Right forelimb (tissue), 1 donor: ENCODE measurements around the gene TSPAN9.

Experiments used
- DNase-seq: peaks from one replicate; pipeline ENCODE4 v3.0.0-alpha.2; 2018

Gene TSPAN9

DNA sequence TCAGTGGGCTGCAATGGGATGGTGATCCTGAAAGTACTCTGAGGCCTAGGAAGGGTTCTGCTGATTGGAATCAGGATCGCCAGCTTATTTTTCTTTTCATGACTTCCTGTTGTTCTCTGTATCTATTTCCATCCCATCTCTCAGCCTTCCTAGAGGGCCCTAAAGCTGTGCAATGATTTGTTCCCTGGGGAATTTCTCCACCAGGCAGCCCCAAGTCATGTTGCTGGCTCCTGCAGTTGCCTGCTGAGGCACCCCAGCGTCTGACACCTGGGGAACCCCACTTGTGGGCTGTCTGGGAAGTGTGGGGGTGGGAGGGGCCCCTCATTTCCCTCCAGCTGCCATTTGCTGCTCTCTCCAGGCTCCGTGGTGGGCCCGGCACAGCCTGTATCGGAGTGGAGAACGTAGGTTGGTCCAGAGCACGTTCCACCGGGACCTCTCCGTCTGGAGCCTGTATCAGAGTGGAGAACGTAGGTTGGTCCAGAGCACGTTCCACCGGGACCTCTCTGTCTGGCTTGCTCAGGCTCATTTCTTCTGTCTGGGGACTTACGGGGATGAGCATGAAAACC is 138.3 kb downstream of the TSPAN9 start:
- DNase-seq: no peak

DNA sequence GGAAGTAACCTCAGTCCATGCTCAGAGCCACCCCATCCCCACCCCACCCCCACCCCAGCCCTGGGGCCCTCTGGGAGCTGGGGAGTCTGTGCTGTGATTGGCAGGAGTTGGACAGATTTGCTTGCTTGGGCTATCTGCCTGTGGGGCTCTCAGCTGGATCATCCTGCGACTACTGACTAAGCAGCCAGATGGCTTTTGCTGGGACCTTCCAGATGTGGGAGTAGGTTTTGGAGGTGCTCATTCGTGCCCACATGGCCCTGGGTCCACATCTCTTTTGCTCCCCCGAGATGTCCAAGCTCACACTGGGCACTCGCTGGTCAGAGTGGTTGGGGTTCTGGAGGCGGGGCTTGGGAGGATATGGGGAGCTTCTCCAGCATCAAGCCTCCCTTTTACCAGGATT is 138.9 kb downstream of the TSPAN9 start:
- no peak for DNase-seq

DNA sequence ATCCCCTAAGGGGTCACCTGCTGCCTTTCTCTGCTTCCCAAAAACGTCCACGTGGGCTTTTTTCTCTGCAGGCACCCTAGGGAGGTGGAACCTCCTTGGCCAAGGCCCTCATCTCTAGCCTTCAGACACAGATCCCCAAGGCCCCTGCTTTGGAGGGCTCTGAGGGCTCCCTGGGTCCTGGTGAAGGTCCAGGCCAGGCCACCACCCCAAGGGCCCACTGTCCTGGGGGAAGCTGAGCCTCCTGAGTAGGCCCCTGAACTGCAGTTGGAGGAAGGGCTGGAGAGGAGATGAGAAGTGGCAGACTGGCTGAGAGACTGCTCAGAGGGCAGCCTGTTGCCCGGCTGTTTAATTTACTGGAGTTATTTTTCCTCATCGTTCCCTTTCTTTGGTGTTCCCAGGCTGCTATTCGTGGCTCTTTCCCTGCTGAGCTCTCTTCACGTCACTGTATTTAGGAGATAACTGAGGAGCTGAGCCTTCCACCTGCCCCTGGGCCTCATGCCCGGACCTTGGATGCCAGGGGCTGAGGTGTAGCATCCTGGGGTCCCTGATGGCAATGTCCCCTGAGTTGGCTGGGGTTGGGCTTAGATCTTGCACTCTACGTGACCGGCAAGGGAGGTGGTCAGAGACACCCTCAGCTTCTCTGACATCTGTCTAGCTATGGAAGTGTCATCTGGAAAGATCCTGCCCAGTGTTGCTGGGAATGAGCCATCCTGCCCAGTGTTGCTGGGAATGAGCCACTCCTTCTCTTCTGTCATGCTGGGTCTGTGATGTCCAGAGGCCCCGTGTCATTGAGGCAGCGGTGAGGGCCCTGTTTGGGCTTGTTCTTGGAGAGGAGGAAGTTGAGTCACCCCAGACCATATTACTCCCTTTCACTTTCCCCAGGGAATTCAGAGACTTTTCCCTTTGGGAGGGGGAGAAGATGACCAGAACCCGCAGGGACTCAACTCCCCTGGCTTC is 139.8 kb downstream of the TSPAN9 start:
- no peak for DNase-seq

DNA sequence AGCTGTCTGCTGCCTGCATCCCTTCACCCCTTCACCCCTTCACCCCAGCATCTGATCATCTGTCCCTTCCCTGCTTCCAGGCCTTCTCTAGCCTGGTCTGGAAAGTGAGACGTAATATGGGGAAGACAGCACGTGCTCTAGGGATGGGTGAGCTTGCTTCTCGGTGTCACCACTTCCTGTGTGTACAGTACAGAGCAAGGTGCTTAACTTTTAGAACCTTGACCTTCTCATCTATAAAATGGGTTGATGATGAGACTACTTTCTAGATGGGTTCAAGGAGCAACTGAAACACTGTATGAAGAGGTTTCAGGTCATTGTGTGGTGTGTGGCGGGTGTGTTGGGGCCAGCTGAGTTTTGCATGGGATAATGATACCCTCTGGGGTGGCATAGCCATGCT is 140.5 kb downstream of the TSPAN9 start:
- DNase-seq: no peak

DNA sequence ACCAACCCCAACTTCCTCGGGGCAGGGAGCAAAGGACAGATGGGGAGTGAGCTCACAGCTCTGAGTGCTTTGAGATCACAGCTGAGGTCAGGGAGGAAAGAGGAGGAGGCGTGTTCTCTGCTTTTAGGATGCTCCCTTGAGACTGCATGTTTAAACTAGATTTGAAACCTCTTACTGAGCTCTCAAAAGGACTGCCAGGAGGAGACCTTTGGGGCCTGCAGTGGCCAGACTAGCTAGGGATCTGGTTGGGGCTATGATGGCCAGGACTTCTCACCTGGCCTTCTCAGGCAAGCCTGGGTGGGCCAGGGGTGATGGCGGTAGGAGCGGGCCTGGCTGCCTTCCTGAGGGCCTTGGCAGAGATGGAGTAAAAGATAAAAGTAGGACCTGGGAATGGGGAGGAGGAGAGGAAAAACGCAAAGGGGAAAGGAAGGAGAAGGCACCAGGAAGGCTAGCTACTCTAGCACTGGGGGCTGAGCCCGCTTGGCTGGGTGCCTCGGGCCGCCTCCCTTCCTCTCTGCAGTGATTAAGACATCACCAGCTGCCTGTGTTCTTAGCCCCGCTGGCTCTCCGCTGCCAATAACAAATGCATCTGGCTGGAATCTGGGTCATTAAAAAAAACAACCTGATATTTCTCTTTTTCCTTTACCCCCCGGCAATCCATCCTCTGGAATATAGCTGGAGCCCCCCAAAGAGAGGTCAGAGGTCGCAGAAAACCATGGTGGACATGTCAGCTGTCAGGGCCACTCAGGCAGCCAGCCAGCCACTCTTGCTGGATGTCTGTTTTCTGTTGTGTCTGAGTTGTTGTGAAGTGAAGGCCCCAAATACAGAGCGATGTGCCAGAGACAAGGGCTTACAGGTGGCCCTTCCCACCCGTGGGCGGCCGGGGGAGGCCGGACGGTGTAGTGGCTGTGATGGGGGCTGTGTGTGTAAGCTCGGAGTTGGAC is 141.3 kb downstream of the TSPAN9 start:
- peak; percentile 72 for DNase-seq

DNA sequence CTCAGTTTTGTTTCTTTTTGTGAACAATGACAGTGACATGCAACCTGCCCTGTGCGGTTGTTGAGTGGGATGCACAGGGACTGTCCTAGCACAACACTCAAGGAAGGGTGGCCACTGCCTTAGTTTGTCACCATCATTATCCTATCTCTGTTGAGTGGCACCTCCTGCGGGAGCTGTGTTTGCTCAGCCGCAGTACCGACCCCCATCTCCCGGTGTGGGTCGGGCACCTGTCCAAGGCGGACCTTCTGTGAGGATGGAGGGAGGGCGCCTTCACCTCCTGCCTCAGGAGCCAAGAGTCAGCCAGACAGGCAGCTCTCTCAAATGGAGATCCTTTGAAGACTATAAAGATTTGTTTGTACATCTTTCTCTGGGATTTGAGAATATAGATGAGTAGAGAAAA is 142.1 kb downstream of the TSPAN9 start:
- no peak for DNase-seq

DNA sequence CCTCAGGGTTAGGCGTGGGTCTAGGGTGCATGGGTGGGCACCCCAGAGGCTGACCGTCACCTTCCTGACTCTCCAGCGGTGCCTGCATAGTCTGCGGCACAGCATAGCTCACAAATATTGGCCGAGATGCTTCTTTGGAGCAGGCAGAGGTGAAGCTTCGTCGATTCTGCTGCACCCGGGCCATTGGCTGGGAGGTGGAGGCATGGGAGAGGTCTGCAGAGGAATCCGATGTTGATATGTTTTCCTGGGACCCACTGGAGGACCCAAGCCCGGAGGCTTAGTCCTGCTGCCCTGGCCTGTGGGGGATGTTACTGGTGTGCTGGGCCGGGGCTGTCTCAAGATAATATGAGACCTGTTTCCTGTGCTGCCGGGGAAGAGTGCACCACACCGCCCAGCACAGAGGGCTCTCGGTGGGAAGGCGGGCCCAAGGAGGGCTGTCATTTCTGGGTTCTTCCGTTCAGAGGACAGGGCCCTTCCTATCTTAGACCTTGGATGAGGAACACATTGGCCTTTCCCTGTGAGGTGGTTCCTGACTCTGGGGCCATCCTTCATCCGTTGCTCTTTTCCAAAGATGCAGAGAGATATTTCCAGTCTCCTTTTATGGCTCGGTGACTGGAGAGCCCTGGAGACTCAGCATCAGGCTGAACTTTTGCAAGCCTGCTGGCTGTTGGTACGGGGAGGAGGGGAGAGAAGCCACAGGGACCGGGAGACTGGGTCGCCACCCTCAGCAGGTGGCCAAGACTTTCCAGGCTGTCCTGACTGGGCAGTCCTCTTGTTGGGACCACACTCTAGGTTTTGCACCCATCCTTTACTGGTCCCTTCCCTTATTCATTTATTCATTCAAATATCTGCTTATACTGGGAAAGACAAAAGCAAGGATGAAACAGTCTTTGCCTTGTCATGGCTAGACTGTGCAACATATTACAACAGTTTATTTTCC is 143.5 kb downstream of the TSPAN9 start:
- no peak for DNase-seq

DNA sequence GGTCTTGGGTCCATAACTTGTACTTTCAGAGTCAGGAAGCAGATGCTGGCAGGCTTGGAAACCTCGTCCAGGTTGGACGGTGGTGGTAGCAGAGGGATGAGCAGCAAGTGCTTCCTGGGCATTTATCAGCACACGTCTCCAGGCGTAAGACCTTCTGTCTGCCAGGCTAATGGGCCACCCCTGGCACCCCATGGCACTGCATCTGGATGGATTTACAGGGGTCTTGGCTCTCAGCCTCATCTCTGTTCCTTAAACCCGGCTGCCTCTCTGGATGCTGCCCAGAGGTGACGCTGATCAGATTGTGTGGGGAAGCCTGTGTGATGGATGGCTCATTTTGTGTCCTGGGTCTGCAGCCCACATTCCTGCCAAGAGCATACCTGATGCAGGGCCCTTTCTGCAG is 145.1 kb downstream of the TSPAN9 start:
- no peak for DNase-seq

DNA sequence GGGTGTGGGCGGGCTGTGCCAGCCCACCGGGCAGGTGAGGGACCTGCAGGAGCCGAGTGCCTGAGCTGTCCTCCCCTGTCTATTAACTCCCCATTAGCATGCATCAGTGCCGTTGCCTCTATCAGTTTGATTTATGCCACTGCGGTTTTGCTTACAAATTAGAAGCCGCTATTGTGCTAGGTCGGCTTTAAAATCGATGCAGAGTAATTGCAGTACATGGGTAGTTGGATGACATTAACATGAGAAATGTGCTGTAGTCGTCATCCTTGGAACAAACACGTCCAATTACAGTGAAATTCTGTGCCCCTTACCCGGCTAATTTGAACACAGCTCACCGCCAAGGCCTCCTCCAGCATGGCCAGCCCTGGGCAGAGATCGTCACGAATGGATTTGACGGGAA is 145.8 kb downstream of the TSPAN9 start:
- DNase-seq: no peak

DNA sequence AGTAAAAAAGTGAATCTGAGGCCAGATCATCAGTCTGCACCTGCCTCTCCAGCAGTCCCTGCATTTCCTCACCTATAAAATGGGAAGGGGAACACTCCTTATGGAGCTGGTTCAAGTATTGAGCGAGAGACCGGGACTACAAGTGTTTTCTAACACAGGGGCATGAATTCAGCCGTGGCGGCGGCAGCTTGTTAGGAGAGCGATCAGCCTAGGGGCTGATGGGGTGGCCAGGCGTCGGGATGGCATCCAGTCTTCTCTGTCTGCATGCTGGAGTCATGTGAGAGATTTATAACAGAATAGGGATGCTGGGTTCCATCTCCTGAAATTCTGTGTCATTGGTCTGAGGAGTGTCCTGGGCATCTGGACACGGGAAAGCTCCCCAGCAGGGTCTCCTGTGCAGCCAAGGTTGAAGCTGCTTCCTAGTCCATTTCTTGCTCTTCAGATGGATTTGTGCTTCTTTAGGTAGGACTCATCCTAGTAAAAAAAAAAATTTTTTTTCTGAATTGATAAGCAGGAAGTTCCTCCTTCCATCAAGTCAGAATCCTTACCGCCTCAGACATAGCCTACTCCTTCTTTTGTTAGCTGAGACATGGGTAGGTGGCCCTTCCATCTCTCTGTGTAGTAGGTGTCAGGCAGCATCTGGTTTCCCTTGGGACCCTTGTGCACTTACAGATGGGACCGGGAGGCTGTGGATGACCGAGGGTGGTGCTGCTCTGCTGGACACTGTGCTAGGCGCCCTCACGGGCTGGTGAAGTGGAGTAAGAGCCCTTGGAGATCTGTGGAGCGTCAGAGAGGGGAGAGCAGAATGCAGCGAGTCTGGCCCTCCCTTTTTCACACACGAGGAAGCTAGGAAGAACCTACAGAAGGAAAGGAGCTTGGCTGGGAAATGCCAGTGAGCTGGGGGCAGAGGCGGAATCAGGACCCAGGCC is 146.7 kb downstream of the TSPAN9 start:
- DNase-seq: no peak

DNA sequence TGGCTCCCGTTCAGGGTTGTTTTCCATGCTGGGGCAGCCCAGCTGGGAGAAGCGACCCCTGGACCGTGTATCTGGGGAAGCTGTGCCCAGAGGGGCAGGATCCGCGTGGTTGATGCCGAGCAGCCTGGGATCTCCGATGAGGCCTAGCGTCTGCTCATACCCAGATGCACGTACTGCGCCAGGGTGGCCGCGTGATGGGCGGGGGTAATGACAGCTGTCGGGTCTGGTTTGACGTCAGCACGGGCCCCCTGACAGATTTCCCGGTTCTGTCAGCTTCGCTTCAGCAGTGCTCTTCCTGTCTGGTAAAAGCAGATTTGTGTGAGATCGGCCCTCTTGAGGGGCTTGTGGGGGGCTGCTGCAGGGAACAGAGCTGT is 147.3 kb downstream of the TSPAN9 start:
- no peak for DNase-seq

DNA sequence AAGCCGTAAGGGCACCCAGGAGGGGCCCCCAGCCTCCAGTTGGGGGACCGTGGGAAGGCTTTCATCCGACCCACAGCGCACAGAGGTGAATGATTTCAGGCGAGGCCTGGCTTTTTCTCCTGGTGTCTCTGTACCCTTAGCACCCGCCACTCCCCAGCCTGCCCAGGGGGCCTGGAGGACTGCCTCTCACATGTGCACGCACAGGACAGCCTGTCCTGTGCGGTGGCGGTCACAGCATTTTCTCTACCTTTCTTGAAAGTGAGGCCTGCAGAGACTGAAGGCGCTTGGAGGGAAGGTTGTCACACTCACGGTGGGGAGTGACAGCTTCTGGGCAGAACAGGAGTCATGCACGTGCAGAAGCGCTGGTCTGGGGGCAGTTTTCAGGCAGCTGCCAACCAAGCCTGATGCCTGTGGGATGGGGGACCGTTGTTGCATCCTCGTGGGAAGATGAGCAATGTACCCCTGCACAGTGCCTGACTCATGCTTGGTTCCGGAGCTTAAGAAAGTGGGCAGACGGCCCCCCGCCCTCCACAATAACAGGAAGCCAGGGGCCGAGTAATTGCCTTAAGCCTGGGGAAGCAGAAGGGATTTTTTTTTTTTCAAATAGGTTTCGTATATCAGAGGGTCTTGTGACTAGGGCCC is 148.1 kb downstream of the TSPAN9 start:
- no peak for DNase-seq

DNA sequence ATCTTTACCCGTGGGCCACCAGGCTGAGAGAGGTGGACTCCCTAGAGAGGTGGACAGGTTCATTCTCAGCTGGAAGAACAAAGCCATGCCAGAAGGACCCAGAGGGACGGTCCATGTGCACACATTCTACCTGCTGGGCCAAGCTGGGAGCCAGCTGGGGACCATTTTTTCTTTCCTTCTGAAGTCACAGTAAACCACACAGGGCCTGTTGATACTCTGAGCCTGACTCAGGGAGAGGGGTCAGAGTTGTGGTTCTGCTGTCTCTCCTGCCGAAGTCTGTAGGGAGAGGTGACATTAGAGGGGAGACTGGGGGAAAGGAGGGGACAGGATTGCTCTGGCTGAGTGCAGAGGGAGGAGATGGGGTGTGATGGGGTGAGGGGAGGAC is 148.6 kb downstream of the TSPAN9 start:
- no peak for DNase-seq

DNA sequence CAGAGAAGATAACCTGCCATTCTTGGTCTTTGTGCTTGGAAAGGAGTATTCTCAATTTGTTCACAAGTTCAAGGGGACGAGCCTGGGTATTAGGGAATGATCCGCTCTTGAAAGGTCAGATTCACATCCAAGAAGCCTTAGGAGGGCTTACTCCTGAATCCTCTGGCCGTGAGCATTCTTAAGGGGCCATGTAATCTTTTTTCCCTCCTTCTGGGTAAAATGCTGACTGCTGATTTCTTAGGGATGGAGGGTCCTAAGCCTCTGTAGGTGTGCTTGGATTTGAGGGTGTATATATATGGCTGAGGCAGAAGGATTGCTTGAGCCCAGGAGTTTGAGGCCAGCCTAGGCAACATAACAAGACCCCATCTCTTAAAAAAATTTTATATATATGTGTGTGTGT is 149.1 kb downstream of the TSPAN9 start:
- DNase-seq: no peak

DNA sequence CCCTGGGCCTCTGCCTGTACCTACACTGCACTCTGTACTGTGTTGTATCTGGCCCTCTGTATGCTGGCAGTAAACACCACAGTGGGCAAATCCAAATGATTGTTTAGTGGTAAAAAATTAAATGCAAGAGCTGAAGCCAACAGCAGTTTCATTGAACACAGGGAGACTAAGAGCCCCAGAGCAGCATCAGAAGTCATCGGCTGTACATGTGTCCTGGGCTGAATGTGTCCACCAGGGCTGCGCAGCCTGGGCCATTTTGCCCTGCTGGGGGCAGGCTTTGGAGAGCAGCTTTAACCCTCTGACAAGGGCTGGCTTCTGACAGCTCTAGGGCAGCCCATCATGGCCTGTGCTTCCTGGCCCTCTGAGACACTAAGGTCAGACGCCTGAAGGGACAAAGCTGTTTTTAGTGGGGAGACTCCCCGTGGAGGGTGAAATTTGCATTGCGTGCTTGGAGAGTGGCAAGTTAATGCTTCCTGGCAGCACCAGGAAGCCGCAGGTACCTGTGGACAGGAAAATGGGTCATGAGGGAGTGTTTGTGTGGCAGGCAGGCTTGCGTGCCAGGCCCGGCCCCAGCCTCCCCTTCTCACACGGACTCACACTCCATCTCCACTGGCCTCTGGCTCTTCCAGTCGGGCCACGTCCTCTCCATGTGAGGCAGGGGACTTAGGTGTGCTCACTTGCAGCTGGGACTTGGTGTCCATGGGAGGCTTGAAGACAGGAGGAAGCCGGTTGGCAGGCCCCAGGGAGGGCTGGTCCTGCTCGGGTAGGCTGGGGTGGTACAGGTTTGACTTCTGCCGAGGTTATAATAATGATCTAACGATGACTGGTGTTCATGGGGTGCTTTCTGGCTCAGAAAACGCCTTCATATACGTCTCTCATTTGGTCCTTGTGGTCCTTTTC is 150.1 kb downstream of the TSPAN9 start:
- no peak for DNase-seq

DNA sequence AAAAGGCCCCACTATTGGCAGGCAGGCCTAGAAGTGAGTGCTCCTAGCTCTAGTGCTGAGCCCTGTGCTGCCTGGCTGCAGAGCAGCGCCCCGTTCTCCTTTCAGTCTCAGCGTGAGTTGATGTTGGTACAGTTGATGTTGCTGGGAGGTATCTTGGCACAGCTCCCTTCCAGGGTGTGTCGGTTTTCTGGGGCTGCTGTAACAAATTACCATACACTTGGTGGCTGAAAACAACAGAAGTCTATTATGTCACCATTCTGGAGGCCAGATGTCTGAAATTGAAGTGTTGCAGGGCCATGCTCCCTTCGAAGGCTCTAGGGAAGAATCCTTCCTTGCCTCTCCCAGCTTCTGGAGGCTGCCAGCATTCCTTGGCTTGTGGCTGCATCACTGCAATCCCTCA is 151.4 kb downstream of the TSPAN9 start:
- no peak for DNase-seq

DNA sequence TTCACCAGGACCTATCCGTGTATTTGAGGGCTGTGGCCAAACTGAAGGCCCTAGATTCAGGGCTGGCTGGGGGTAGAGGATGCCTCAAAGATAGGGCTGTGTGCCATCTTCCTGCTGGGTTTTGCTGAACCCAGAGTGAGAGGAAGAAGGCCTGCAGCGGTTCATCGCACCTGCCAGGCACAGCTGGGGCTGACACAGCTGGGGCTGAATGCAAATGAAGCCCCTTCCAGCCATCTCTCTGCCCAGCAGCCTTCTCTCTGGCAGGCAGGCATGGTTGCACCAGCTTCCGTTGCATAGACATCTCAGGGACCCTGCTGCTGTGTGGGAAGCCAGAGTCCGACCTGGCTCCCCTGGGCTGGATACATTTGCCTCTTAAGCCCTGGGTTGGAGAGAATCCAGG is 152.4 kb downstream of the TSPAN9 start:
- no peak for DNase-seq

DNA sequence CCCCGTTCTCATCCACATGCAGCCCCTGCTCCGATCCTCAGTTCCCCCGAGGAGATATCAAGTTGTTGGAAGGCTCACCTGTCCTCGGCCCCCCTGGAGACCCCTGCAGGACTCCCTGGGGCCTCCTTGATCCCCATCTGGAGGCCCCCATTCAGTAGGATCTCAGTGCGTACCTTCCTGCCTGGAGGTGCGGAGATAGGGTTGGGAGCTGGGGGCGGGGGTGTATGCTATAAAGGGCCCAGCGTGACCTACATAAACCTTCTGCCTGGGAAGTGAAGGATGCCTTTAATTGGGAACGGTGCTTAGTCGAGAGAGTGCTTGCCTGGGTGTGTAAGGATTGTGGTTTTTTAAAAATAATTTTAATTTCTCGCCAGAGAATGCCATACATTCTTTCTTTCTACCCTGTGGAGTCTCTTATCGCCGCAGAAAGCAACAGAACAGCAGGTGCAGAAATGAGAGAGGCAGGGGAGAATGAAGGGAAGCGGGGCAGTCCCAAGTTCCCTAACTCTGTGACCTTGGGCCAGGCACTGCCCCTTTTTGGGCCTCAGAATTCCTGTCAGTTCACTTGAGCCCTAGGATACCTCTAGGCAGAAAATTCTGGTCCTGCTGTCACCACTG is 153.7 kb downstream of the TSPAN9 start:
- no peak for DNase-seq

DNA sequence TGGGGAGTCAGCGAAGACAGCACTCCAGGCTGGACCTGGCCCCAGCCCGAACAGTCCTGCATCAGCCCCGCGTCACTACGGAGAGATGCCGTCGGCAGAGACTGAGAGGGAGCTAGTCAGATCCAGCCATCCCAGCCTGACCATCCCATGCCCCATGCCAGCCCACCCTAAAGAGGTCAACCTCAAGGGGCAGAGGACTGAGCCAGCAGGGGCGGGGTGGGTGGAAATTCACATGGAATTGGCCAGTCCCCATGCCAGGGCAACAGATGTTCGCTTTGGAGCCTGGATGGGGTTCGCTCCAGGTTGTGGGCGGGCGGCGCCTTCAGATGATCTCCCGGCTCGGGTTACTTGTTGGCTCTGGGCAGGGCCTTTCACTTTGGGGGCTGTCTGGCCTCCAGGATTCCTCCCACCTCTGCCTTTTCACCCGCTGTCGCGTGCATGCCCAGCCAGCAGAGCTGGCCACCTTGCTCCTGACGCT is 154.3 kb downstream of the TSPAN9 start:
- peak; percentile 79 for DNase-seq
